Fibroblast of mammary gland (primary cell): ENCODE measurements around the gene LY86.

Experiments used
- DNase-seq: peaks from one replicate; pipeline ENCODE4 v3.0.0-alpha.2; 2010; ENCODE audit warnings: low read depth
- H3K4me3 ChIP-seq: 2 replicates; pipeline ENCODE4 v1.5.1; 2011; ENCODE audit warnings: low read depth, mild to moderate bottlenecking, low read length, moderate library complexity; ENCODE audit not compliant: control insufficient read depth
- TF ChIP-seq, protein P1 (sequence below): conservative IDR thresholded peaks from 2 replicates; pipeline ENCODE4 v1.5.1; 2011; ENCODE audit warnings: low read depth, low read length, inconsistent platforms; ENCODE audit not compliant: control insufficient read depth, insufficient read depth

LY86 gene

DNA sequence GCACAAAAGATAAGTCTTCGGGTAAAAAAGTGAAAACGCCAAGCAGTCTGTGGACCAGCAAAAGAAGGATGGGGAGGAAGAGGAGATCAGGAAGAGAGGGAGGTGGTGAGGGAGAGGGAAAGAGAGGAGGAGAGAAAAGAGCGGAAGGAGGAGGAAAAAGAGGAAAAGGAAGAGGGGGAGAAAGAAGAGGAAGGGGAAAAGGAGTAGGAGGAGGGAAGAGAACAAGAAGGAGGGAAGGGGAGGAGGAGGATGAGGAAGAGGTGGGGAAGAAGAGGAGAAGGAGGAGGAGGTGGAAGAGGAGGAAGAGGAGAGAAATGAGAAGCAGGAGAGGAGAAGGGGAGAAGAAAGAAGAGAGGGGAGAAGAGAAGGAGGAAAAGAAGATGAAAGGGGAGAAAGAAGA, 6.5 kb downstream of the LY86 start:
- TF ChIP-seq, protein P1, sequence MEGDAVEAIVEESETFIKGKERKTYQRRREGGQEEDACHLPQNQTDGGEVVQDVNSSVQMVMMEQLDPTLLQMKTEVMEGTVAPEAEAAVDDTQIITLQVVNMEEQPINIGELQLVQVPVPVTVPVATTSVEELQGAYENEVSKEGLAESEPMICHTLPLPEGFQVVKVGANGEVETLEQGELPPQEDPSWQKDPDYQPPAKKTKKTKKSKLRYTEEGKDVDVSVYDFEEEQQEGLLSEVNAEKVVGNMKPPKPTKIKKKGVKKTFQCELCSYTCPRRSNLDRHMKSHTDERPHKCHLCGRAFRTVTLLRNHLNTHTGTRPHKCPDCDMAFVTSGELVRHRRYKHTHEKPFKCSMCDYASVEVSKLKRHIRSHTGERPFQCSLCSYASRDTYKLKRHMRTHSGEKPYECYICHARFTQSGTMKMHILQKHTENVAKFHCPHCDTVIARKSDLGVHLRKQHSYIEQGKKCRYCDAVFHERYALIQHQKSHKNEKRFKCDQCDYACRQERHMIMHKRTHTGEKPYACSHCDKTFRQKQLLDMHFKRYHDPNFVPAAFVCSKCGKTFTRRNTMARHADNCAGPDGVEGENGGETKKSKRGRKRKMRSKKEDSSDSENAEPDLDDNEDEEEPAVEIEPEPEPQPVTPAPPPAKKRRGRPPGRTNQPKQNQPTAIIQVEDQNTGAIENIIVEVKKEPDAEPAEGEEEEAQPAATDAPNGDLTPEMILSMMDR, result no peak
- H3K4me3 ChIP-seq, result no peak overlapping the region
- DNase-seq, result no peak

DNA sequence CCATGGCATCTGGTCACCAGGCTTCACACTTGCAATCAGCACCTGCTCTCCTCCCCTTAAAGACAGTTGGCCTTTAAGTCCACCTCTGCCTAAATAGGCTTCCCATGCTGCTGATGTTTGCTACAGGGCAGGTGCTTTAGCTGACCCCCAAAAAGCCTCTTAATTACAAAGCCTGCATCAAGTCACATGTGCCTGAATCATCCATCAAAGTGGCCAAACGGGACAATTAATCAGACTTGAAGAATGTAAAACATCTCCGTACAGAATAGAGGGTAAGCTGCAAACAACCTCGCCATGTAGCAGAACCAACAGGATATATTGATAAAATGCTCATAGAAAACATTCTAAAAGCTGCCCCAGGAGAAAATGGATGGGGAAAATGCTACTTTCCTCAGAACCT, 7.4 kb downstream of the LY86 start:
- TF ChIP-seq, protein P1, result no peak
- DNase-seq, result no peak

GRCh38 chr6:6596529-6597328, 8.2 kb downstream of the LY86 start:
- DNase-seq, result no peak
- TF ChIP-seq, protein P1, result no peak
- no peak overlapping the region for H3K4me3 ChIP-seq

More for the DNA sequence above, 7.4 kb downstream of the LY86 start:
- no peak overlapping the region for H3K4me3 ChIP-seq

DNA sequence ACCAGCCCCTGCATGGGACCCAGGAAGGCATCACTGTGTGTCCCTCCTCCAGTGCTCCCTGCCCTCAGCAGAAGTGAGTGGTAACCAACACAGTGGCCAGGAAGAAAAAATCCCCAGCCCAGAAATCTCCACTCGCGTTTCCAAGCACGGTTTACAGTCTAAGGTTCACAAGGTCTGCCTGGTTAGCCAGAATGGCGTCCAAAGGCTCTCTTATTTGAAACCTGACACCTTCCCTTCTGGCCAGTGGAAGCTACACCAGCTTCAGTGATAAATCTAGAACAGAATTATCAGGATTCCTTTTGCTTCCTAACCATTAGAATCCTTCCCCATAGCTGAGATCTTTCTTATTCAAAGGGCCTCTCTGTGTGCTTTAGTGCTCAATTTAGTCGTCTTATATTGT, 9.2 kb downstream of the LY86 start:
- DNase-seq, result no peak
- H3K4me3 ChIP-seq, result no peak overlapping the region
- TF ChIP-seq, protein P1, result no peak

GRCh38 chr6:6599468-6599873, 11.0 kb downstream of the LY86 start:
- H3K4me3 ChIP-seq, result no peak overlapping the region
- TF ChIP-seq, protein P1, result no peak
- no peak for DNase-seq

DNA sequence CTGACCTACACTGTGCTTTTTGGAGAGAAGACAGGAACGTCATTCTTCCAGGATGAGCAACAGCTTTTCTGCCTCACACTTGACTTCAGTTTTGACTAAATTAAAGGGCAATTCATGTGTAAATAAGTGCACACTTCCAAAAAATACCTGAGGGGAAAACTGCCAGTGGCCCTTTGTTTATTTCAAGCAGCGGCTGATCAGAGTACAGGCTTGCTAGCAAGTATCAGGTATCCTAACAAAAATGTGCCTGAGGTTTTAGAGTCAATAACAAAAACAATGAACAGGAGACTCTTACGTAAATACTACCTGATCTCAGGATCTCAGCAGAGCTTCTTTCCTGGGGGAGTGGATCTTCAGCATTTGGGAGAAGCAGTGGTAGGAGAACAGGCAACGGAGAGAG, 12.4 kb downstream of the LY86 start:
- TF ChIP-seq, protein P1, result no peak
- H3K4me3 ChIP-seq, result no peak overlapping the region
- no peak for DNase-seq
